SK-N-SH (cell line): ENCODE data around the gene HM13.

Experiments
- EP300 ChIP-seq, 2 experiments: IDR thresholded peaks; 2 replicates each; pipeline versions ENCODE4 v1.4.0 to v1.6.1; 2012; ENCODE audit warnings: borderline replicate concordance in 1 of 2, low read depth in 1 of 2, low read length in 1 of 2
- GABPA ChIP-seq: IDR thresholded peaks from 2 replicates; pipeline ENCODE4 v1.4.0; 2012; ENCODE audit warnings: low read depth, mild to moderate bottlenecking
- GATA2 ChIP-seq: sonication (generic); formaldehyde crosslinking; IDR thresholded peaks from 2 replicates; pipeline ENCODE4 v1.5.0; 2020; ENCODE audit warnings: mild to moderate bottlenecking, missing genetic modification reagents
- MXI1 ChIP-seq: IDR thresholded peaks from 2 replicates; pipeline ENCODE4 v1.6.1; 2012; ENCODE audit warnings: mild to moderate bottlenecking, low read depth, low read length, improper control_type of control experiment
- NRF1 ChIP-seq: IDR thresholded peaks from 2 replicates; pipeline ENCODE4 v1.6.1; 2012; ENCODE audit warnings: low read depth, mild to moderate bottlenecking, low read length
- POLR2AphosphoS5 ChIP-seq: IDR thresholded peaks from 2 replicates; pipeline ENCODE4 v1.6.1; 2012; ENCODE audit warnings: low read depth, low read length
- RFX5 ChIP-seq: IDR thresholded peaks from 2 replicates; pipeline ENCODE4 v1.6.1; 2012; ENCODE audit warnings: mild to moderate bottlenecking, improper control_type of control experiment, low read length
- SIN3A ChIP-seq: IDR thresholded peaks from 2 replicates; pipeline ENCODE4 v1.6.1; 2012; ENCODE audit warnings: low read depth, mild to moderate bottlenecking, low read length, moderate library complexity, borderline replicate concordance
- SMC3 ChIP-seq: IDR thresholded peaks from 2 replicates; pipeline ENCODE4 v1.6.1; 2012; ENCODE audit warnings: low read depth, low read length, improper control_type of control experiment
- TAF1 ChIP-seq: IDR thresholded peaks from 2 replicates; pipeline ENCODE4 v1.6.1; 2012; ENCODE audit warnings: low read depth, mild to moderate bottlenecking, low read length, moderate library complexity, borderline replicate concordance
- TF ChIP-seq, protein P1 (sequence below): IDR thresholded peaks from 2 replicates; pipeline ENCODE4 v1.4.0; 2012; ENCODE audit warnings: low read depth
- TF ChIP-seq, protein P2 (sequence below): fragments of 200-600 bp; sonication (generic); IDR thresholded peaks from 2 replicates; pipeline ENCODE4 v1.6.1; 2017; ENCODE audit warnings: antibody characterized with exemption, mild to moderate bottlenecking, moderate library complexity
- TF ChIP-seq, protein P3 (sequence below): IDR thresholded peaks from 2 replicates; pipeline ENCODE4 v1.4.0; 2012; ENCODE audit warnings: low read depth, borderline replicate concordance

DNA sequence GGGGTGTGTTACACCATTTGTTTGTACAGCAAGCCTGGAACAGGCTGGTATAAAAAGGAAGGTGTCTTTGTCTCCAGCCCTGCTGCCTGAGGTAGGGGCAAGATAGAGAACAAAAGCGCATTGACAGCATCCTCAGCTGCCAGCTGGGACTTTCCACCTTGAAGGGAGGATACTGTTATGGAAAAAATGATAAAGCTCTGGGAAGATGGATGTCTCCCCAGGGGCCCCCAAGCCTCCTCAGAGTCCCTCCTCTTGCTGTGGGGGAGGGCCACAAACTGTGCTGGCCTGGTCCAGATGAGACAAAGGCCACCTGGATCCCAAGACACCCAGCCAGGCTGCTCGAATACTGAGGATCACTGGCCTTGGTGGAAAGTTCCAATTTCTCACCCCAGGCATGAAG lies 26.1 kb upstream of the HM13 start:
- TF ChIP-seq GABPA: no peak
- TF ChIP-seq NRF1: no peak
- TF ChIP-seq, protein P1, sequence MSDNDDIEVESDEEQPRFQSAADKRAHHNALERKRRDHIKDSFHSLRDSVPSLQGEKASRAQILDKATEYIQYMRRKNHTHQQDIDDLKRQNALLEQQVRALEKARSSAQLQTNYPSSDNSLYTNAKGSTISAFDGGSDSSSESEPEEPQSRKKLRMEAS: no peak
- no peak for TF ChIP-seq EP300 (IDR thresholded peaks at IDR 0.05; ENCODE audit: borderline replicate concordance in 1 of 2, low read depth in 1 of 2, low read length in 1 of 2)
- TF ChIP-seq, protein P2, sequence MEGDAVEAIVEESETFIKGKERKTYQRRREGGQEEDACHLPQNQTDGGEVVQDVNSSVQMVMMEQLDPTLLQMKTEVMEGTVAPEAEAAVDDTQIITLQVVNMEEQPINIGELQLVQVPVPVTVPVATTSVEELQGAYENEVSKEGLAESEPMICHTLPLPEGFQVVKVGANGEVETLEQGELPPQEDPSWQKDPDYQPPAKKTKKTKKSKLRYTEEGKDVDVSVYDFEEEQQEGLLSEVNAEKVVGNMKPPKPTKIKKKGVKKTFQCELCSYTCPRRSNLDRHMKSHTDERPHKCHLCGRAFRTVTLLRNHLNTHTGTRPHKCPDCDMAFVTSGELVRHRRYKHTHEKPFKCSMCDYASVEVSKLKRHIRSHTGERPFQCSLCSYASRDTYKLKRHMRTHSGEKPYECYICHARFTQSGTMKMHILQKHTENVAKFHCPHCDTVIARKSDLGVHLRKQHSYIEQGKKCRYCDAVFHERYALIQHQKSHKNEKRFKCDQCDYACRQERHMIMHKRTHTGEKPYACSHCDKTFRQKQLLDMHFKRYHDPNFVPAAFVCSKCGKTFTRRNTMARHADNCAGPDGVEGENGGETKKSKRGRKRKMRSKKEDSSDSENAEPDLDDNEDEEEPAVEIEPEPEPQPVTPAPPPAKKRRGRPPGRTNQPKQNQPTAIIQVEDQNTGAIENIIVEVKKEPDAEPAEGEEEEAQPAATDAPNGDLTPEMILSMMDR: no peak
- TF ChIP-seq, protein P3, sequence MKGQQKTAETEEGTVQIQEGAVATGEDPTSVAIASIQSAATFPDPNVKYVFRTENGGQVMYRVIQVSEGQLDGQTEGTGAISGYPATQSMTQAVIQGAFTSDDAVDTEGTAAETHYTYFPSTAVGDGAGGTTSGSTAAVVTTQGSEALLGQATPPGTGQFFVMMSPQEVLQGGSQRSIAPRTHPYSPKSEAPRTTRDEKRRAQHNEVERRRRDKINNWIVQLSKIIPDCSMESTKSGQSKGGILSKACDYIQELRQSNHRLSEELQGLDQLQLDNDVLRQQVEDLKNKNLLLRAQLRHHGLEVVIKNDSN: no peak
- TF ChIP-seq POLR2AphosphoS5: no peak
- no peak for TF ChIP-seq MXI1
- no peak for TF ChIP-seq TAF1
- no peak for TF ChIP-seq RFX5
- TF ChIP-seq SMC3: no peak
- TF ChIP-seq GATA2 (CRISPR knock-in tag): no peak
- no peak for TF ChIP-seq SIN3A
